GM12865 (cell line): Measurements from ENCODE around the gene ZC3H12A.

Experiments
- DNase-seq: peaks from one replicate; pipeline ENCODE4 v3.0.0; 2010; ENCODE audit warnings: low read depth
- H3K4me3 ChIP-seq: 2 replicates; pipeline ENCODE4 v1.5.1; 2011; ENCODE audit warnings: mild to moderate bottlenecking, low read depth, low read length, control low read depth
- TF ChIP-seq, protein P1 (sequence below): IDR thresholded peaks from 2 replicates; pipeline ENCODE4 v1.5.1; 2011; ENCODE audit warnings: low read length, control low read depth, low read depth, inconsistent platforms; ENCODE audit not compliant: insufficient read depth; ENCODE audit errors: missing control alignments

Gene ZC3H12A

DNA sequence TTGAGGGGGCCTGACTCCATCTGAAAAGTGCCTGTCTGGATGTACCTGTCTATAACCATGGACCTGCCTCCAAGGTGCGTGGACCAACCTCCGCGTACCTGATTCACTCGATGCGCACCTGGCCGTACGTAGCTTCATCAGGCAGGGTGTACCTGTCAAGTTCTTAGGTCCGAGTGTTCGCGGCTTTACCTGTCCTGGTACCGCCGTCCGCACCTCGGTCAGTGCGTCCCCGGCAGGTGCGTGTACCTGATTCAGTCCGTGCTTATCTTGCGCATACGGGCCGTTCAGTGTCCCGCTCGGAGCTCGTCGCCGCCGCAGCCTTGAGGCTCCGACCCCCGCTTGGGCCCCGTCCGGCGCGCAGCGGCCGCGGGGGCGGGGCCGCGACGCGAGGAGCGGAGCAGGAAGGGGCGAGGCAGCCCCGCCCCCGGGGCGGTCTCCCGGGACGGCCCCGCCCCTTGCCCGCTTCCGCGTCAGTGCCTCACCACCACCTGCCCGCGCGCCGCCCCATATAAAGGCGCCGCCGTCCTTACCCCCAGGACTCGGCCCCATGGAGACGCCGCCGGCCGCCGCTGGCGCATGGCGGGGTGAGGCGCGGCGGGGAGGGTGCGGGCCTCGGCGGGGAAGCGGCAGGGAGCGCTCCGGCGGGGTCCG is at the start of gene ZC3H12A:
Gene ZC3H12A, plus strand, starts transcription at position 535 of the 651 bp plus-strand sequence. CDS start 917 bp downstream, outside the sequence.
- DNase-seq: peak; percentile 96
- H3K4me3 ChIP-seq: peak within 1 kb of the TSS; percentile 80
- TF ChIP-seq, protein P1, sequence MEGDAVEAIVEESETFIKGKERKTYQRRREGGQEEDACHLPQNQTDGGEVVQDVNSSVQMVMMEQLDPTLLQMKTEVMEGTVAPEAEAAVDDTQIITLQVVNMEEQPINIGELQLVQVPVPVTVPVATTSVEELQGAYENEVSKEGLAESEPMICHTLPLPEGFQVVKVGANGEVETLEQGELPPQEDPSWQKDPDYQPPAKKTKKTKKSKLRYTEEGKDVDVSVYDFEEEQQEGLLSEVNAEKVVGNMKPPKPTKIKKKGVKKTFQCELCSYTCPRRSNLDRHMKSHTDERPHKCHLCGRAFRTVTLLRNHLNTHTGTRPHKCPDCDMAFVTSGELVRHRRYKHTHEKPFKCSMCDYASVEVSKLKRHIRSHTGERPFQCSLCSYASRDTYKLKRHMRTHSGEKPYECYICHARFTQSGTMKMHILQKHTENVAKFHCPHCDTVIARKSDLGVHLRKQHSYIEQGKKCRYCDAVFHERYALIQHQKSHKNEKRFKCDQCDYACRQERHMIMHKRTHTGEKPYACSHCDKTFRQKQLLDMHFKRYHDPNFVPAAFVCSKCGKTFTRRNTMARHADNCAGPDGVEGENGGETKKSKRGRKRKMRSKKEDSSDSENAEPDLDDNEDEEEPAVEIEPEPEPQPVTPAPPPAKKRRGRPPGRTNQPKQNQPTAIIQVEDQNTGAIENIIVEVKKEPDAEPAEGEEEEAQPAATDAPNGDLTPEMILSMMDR: no peak

DNA sequence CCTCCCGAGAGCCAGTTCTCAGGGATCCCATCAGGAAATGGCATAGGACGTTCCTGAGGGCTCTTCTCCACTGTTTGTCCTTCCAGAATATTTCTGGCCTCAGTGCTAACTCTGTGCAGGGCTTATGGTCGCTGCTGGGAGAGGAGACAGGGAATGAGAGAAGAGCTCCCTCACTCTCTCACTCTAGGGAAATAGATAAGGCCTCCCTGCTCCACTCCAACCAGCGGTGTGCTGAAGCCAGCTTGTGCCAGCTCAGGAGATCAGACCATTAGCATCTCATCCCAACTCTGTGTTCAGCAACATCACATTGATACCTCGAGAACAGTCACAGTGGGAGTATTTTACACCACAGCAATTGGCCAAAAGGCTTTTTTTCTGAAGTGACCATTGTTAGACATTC is 49.2 kb upstream of the ZC3H12A start:
- TF ChIP-seq, protein P1: no peak
- DNase-seq: no peak
- no peak overlapping the region for H3K4me3 ChIP-seq

DNA sequence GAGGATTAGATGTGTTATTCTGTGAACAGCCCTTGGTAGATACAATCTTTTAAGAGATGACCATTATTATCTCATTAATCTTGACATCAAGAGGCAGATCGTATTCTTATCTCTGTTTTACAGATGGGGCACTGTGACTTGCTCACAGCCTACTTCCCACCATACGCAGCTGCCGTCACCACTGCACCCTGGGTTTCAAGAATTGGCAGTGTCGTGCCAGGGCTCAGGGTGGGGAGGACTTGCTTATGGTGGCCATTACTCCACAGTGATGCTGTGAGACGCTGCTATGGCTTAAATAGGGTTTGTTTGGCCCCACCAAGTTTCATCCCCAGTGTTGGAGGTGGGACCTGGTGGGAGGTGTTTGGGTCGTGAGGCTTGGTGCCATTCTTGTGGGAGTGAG is 45.4 kb upstream of the ZC3H12A start:
- TF ChIP-seq, protein P1: no peak

DNA sequence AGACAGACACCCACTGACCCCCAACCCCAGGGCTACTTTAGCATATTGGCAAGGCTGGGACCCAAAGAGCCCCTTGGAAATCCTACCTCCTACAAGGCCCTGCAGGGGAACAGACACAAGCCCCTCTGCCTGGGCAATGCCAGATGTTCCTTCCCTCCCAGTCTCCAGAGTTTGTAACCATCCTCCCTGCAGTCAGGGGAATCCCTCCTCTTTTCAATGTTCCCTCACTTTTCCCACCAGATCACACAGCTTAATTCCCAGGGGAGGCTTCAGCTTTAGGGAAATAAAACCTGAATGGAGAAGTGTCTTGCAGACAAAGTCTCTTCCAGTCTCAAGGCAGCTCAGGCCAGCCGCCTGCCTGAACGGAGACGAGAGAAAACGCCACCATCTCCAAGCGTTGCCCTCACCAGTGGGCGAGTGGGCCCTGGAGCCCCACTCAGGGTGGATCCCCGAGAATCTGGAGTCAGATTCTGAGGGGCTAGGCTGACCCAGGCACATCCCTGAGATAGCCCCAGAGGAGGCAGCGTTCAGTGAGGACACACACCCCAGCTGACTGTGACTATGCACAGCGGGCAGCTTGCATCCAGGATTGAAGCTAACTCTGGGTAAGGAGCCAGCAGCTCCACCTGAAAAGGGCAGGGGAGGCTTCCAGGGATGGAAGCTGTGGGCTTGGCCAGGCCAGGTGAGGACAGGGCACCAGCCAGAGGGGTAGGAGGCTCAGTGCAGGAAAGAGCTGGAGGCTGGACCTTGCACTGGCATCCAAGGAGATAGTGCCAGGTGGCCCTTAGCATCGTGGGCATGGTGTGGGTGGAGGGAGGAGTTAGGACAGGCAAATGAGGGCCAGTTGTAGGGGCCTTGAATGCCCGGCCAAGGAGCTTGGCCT is 44.0 kb upstream of the ZC3H12A start:
- TF ChIP-seq, protein P1: no peak
- no peak for DNase-seq
- no peak overlapping the region for H3K4me3 ChIP-seq

More for the DNA sequence above, 45.4 kb upstream of the ZC3H12A start:
- no peak for DNase-seq
- no peak overlapping the region for H3K4me3 ChIP-seq

DNA sequence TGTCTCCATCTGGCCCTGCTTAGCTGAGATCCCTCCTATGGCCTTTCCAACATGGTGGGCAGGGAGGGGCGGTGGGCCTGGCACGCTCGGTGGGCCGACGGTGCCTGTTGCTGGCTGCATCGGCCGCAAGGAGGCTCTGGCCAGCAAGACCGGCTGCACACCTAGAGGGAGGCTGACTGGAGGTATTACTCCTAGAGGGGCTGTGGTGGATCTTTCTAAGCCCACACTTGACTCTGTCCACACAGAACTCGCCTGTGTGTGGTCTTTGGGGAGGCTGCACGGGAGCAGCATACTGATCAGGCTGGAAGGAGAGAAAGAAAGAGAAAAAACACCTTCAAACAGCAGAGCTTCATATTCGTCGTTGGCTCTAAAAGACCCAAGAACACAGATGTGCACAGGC is 41.7 kb upstream of the ZC3H12A start:
- no peak for DNase-seq
- TF ChIP-seq, protein P1: no peak
- H3K4me3 ChIP-seq: no peak overlapping the region

DNA sequence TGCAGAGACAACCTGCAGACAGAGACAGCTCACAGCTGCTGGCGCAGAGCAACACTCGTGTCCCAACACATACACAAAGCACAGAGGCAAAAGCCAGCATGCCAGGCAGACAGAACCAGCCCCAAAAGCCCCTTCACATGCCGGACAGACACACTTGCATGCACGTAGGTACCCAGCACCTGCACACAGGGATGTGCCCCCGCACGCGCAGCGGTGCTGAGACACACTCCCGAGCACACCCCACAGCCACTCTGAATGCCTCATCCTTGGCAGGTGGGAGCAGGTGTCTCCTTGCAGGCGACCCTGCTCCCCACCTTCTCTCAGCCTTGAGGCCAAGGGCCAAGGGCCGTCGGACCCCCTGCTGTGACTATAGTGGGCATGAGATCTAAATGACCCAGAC is 41.2 kb upstream of the ZC3H12A start:
- DNase-seq: no peak
- TF ChIP-seq, protein P1: no peak
- no peak overlapping the region for H3K4me3 ChIP-seq
